T-helper 1 cell (primary cell): ENCODE results near the gene MRPL42.

Source experiments
- DNase-seq, 5 donors: peaks; one replicate each; pipeline ENCODE4 v3.0.0-alpha.2; 2012 to 2020

The MRPL42 gene

GRCh38 chr12:93500667-93501066 is 33.4 kb downstream of the MRPL42 start:
- DNase-seq: no peak

- peak in 4 of 5 donors; percentile 35 to 67 (median 48) for DNase-seq
Observed at GRCh38 chr12:93502802-93503623, 35.7 kb downstream of the MRPL42 start.

- DNase-seq: no peak
Observed at GRCh38 chr12:93507165-93507564, 39.9 kb downstream of the MRPL42 start.

GRCh38 chr12:93509506-93509905 is 42.2 kb downstream of the MRPL42 start:
- no peak for DNase-seq

- no peak for DNase-seq
Observed at GRCh38 chr12:93514853-93515252, 47.5 kb downstream of the MRPL42 start.

GRCh38 chr12:93518725-93519124 is 51.4 kb downstream of the MRPL42 start:
- no peak for DNase-seq

- no peak for DNase-seq
Observed at GRCh38 chr12:93519859-93520258, 52.5 kb downstream of the MRPL42 start.

GRCh38 chr12:93520454-93520853 is 53.1 kb downstream of the MRPL42 start:
- DNase-seq: no peak

- no peak for DNase-seq
Observed at GRCh38 chr12:93521225-93522080, 54.1 kb downstream of the MRPL42 start.

GRCh38 chr12:93524386-93525133 is 57.2 kb downstream of the MRPL42 start:
- DNase-seq: no peak

- no peak for DNase-seq
Observed at GRCh38 chr12:93526786-93527428, 59.6 kb downstream of the MRPL42 start.

GRCh38 chr12:93530358-93530757 is 63.0 kb downstream of the MRPL42 start:
- DNase-seq: no peak

GRCh38 chr12:93533310-93533709 is 66.0 kb downstream of the MRPL42 start:
- no peak for DNase-seq

GRCh38 chr12:93536111-93536765 is 68.9 kb downstream of the MRPL42 start:
- DNase-seq: no peak

- DNase-seq: no peak
Observed at GRCh38 chr12:93536766-93537488, 69.6 kb downstream of the MRPL42 start.

- DNase-seq: no peak
Observed at GRCh38 chr12:93537769-93538168, 70.5 kb downstream of the MRPL42 start.

GRCh38 chr12:93539821-93540220 is 72.5 kb downstream of the MRPL42 start:
- DNase-seq: no peak

- no peak for DNase-seq
Observed at GRCh38 chr12:93540466-93540865, 73.2 kb downstream of the MRPL42 start.

- DNase-seq: peak in 1 of 5 donors; percentile 77
Observed at GRCh38 chr12:93541578-93542225, 74.4 kb downstream of the MRPL42 start.

GRCh38 chr12:93547778-93548177 is 80.5 kb downstream of the MRPL42 start:
- DNase-seq: no peak

GRCh38 chr12:93549174-93549573 is 81.9 kb downstream of the MRPL42 start:
- DNase-seq: no peak
